Embryonic facial prominence (tissue), 1 donor: Measurements from ENCODE around the gene NID1.
"Not testable (repeated sequence)": the region's sequence is repeated elsewhere in the genome, so short reads cannot be mapped to it uniquely, and the experiment has no call there.

Experiments used
- DNase-seq: peaks from one replicate; pipeline ENCODE4 v3.0.0-alpha.2; 2016; ENCODE audit errors: extremely low spot score

Gene NID1

DNA sequence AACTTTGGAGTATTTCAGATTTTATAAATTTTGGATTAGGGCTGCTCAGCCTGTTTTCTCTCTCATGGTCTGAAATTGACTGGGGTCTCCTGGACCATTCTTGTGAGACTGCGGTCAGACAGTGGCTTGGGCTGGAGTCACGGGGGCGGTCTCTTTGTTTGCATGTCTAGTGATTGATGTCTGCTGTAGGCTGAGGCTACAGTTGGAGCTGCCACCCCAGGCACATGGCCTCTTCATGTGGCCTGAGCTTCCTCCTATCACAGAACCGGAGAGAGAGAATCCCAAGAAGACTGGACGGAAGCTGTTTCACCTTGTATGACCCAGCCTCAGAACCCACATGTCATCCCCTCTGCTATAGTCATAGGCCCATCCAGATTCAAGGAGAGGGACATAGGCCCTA is 96.1 kb downstream of the NID1 start:
- no peak for DNase-seq

DNA sequence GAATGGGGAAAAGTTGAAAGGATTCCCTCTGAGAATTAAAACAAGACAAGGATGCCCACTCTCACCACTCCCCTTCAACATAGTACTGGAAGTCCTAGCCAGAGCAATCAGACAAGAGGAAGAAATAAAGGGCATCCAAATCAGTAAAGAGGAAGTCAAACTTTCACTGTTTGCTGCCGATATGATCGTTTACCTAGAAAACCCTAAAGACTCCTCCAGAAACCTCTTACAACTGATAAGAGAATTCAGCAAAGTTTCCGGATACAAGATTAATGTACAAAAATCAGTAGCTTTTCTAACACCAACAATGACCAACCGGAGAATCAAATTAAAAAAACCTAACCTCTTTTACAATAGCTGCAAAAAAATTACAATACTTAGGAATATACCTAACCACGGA is 98.8 kb downstream of the NID1 start:
- DNase-seq: not testable (repeated sequence)

DNA sequence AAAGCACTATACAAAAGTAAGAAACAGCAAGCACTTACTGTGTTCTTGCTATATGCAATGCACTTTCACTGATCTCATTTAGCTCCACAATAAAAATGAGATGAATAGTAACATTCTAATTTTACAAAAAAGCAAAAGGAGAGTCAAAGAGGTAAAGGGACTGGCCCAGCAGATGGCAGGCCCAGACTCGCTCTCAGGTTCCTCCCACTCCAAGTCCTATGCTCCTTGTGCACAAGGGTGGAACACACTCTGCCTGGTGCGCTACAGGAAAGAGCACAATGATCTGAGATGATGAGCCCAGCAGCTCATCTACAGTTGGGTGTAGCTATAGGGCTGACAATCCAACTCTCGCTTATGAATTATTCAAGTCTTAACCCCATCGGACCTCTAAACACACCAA is 104.1 kb downstream of the NID1 start:
- DNase-seq: no peak

DNA sequence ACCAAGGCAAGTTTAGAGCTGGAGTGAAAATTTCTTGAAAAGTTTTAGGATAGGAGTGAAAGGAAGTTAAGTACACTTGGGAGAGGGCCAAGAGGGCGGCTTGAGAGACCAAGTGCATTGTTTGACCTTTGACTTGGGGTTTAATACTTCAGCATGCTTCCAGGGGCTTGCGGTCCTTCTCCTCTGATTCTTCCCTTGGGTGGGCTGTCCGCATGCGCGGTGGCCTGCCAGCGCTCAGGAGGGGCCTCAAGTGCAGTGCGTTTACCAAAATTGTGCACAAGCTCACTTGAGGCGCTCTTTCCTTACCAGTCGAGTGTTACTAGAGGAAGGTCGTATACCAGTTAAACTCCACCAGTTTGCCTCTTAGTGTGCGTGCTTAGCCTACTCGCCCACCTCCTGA is 106.9 kb downstream of the NID1 start:
- no peak for DNase-seq

DNA sequence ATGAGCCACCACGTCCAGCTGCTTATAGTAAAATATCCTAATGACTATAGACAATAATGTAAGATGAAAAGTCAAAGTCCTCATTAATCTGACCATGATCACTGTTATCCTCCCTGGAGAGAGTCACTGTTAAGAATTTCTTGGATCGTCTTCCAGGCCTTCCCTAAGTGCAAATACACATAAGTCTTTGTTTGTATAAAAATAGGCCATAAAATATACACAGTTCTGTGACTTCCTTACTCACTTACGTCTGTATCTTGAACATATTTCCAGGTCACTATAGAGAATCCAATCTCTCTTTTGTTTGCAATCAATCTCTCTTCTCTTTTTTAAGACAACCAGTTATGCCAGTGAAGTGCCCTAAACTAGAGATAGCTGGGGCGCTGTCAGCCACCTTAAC is 109.1 kb downstream of the NID1 start:
- DNase-seq: no peak

DNA sequence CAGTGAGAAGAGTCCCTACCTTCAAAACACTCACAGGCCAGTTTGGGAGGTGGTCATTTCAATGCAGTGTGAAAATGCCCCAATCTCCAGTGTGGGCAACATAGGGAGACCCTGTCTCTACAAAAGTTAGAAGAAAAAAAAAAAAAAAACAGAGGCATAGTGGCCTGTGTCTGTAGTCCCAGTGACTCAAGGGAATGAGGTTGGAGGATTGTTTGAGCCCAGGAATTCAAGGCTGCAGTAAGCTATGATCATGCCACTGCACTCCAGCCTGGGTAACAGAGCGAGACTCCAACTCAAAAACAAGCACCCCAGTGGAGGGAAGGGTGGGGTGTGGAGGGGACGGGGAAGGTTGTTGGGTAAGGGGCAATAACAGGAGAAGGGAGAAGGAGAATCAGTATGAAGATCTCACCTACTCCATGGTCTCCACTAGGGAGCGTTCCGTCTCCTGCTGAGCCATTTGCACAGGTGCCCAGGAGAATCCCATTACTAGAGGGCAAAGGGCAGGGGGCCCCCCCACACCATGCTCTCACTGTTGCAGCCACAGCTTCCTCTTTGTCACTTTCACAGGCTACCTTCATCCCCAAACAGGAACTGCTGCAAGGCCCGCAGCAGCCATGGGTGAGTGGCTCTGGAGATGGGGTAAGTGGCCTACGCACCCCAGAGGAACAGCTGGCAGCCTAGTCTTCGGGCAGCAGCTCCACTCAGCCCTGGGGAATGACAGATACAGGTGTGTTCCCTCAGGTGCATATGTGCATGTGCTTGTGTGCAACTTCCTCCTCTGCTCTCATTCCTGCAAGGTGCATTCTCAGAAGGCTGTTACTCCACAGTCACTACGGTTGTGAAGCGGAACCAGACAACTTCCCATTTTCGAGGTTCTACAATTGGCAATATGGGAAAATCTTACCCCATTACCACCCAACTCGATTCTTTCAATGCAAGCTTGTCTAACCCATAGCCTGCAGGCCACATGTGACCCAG is 110.3 kb downstream of the NID1 start:
- no peak for DNase-seq

DNA sequence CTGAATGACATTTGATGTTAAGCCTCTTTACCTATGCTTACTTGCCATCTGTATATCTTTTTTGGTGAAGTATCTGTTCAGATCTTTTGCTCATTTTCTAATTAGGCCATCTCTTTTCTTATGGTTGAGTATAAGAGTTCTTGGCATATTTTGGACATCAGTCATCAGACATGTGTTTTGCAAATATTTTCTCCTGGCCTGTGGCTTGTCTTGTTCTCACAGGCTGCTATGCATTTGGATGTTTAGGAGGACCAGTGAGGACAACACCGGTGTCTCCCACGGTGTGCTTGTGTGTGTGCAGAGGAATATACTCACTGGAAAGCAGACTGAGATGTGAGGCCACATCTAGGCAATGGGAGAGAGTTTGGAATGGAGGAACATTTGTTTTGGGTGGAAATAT is 111.1 kb downstream of the NID1 start:
- DNase-seq: no peak

DNA sequence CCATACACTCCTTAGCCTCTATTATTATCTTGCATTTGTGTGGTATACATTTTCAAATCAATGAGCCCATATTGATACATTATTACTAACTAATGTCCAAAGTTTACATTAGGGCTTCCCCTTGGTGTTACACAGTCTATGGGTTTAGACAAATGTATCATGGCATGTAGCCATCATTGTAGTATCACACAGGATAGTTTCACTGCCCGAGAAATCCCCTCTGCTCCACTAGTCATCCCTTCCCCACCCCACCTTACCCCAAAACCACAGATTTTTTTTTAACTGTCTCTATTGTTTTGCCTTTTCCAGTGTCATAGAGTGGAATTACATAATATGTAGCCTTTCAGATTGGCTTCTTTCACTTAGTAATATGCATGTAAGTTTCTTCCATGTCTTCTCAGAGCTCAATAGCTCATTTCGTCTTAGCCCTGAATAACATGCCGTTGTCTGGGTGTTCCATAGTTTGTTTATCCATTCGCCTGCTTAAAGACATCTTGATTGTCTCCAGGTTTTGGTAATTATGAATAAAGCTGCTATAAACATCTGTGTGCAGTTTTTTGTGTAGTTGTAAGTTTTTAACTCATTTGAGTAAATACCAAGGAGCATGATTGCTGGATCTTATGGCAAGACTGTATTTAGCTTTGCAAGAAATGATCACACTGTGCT is 111.8 kb downstream of the NID1 start:
- DNase-seq: no peak

DNA sequence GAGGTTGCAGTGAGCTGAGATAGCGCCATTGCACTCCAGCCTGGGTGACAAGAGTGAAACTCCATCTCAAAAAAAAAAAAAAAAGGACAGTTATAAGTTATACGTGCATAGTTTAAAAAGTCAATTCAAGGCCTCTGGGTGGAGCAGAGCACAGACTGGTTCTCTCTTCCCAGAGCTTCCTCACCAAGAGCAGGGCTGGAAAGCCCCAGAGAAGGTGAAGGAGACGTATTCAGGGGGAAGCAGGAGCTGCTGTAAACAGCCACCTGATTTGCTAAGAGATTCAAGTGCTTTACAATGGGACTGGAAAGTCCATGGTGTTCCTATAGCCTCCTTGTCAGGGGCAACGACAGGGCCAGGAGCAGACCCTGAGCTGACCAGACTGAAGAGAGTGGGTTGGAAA is 113.2 kb downstream of the NID1 start:
- DNase-seq: no peak

DNA sequence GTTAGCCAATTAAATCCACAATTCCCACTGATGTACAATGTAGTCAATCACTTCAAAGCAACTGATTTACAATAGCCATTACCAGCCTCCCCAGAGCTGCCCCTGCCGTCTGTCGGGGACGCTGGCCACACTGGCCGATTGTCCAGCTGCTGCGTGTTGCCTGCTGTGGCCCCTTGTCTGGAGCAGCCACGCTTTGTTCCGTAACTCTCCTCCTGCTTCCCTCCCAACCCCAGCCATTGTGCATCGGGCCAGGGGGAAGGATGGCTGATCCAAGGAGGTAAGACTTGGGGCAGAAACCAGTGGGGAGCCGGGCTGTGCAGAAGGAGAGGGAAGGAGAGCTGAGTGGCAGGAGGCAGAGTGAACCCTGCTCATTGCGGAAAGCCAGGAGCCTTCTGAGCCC is 114.6 kb downstream of the NID1 start:
- no peak for DNase-seq

DNA sequence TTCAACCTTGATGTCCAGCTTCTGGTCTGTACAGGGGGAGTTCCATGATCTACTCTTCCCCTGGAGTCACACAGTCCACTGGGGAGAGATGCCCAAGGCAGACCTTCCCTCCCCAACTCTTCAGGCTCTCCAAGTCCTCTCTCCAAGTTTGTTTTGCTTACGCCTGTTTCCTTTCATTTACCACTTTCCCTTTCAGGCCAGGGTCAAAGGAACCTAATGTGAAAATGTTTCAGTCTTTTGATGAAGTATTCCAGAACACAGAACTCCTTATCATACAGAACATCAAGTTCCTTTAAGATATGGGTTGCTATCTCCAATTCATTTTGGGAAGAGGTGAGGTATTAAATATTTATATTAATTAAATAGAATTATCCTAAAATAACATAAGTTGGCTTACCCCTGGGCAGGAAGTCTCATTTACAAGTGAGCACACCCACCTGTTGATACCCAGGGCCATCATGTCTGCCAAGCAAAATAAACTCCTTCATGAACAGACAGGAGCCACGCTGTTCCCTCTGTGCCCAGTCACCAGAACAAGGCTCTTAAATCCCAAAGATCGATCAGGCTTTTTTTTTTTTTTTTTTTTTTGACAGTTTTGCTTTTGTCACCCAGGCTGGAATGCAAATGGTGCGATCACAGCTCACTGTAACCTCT is 116.0 kb downstream of the NID1 start:
- no peak for DNase-seq

DNA sequence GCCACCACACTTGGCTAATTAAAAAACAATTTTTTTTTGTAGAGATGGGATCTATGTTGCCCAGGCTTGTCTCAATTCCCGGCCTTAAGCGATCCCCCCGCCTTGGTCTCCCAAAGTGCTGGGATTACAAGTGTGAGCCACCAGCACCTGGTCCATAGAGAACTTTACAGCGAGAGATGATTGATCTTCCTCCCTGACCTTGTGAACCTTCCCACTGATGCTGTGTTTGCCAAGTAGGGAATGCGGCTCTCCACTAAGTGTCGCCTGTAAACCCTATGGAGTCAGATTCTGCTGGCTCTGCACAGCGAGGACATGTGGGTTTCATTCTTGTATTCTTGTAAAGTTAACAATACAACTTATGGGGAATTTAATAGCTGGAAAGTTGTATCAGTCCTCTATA is 116.9 kb downstream of the NID1 start:
- DNase-seq: no peak

DNA sequence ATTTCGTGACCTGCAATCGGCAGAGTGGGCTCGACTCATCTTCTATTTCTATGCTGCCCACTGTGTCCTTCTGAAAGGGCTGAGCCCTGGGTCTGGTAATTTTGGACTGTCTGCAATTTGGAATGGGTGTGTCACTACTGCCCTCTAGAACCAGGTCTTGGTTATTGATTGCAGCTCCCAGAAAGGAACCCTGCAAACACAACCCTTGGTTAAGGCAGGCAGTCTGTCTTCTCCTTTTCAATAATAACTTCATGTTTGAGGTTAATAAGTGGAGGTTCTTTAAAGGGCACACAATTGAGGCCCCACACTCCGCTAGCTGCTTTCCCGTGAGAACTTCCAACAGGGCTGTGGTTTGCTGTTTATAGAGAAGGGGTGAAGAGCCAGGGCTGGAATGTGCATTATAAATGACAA is 118.3 kb downstream of the NID1 start:
- DNase-seq: no peak

DNA sequence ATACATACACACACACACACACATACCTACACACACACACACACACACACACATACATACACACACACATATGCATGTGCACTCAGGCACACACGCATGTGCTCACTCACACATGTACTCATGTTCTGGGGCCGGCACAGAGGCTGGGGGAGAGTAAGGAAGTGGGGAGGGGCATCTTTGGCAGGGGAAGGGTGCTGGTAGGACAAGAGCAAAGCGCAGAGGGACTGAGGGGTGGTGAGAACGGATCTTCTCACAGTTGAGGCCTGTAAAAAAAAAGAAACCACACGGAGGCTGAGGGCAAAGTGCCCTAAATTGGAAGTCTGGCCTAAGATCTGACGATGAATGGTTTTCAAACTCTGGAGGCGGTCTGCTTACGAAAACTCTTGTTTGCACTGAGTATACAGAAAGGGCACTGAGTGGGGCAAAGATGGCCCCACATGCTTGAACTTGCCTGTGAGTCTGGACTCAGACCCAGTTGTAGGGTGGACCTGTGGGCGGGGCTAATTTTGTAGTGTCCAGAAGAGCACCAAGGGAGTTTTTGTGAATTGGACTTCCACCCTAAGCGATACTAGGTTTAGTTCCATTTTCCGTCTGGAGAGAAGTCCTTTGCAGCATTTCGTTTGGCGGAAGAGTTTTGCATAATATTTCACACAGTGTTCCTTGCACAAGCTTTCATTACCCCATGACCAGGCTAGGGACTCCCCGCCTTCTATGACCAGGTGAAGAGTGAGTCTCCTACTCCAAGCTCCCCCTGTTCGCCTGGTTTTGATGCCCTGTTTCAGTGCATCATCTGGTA is 118.9 kb downstream of the NID1 start:
- DNase-seq: no peak

DNA sequence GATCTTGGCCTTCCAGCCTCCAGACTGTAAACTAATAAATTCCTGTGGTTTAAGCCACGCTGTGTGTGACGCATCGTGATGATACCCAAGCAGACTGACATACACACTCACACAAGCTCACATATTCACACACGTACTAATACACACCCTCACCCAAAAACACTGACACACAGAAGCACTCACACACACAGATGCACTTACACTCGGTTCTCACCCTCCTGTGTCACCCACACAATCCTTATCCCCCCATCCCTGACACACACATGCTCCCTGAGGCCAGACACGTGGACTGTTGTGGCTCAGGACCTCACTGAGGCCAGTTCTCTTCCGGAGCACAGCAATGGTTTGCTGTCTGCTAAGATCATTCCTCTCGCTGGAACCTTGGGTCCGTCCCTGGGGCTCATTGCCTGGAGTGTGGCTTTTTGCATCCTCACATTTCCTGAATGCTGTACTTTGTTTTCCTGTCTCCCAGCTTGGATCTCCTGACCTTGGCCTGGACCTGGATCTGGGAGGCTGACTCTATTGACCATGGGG is 121.2 kb downstream of the NID1 start:
- DNase-seq: no peak

DNA sequence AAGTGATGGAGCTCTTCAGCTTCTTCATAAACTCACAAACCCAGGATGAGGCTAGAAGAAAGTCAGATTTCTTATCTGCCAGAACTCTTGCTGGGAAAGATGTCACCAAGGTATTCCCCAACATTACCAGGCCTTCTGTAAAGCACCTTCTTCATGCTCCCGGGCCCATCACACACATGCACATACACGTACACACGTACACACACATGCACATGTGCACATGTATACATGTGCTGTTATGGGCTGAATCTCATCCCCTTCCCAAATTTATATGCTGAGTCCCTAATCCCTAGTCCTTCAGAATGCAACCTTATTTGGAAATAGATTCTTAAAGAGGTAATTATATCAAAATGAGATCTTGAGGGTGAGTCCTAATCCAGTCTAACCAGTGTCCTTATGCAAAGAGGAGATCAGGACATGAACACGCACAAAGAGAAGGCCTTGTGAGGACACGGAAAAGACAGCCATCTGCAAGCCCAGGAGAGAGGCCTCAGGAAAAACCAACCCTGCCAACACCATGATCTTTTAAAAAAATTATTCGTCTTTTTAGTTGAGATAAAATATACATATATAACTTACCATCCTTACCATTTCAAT is 121.8 kb downstream of the NID1 start:
- DNase-seq: no peak

DNA sequence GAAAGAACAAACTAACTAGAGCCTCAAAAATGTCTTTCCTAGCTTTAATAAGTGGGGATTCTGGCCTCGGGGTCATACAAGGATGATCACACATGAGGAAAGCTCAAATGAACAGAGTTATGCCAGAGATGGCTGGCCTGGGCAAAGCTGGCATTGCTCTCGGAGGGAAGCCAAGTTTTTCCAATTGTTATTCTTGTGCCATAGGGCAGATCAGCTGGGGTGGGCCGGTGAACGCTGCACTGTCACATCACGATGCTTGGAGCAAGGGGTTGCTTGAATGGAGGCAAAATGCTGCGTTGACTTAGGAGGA is 122.3 kb downstream of the NID1 start:
- DNase-seq: no peak

DNA sequence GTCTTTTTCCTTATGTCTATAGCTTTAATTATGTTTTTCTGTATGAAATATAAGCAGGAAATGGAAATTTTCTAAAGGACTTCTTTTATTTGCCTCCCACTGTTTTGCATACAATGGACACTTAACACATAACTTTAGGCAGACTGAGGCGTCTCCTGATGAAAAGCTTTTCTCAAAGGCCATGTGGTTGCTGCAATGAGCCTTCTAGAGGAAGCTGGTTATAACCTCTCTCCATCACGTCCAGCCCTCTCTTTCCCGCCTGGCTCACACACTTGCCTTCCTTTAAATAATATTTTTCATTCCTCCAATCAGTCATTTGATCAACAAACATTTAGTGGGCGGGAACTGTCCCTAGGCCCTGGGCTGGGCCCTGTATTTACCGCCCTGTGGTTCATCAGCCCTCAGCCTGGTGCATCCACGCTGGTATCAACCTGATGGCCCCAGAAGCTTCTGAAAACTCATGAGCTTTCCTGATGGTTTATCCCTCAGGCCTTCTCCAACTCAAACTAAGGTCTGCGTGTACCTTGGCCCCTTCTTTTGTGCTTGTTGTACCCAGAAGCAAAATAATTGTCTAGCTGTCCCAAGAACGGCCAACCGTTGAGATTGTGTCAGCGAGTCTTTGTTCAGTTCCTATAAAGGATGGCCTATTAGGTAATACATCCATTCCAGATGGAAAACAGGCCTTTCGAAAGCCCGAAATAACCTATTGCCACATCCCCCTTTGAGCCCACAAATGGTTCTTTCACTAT is 122.8 kb downstream of the NID1 start:
- DNase-seq: no peak

DNA sequence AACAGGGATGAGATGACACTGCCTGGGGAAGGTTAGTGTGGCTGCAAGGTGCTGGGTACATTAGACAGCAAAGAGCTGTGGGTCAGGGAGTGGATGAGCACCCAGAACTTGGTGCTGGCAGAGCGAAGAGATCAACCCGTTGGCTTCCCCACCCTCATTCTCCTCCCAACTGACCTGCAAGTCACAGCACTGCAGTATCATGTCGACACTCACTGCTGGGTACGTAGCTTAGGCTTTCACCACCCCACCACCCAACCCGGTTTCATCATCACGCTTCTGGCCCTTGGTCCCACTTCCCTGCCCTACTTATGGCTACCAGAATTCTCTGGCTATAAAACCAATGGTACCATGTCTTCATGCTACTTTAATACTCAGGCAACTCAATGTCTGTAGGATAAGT is 124.6 kb downstream of the NID1 start:
- no peak for DNase-seq

DNA sequence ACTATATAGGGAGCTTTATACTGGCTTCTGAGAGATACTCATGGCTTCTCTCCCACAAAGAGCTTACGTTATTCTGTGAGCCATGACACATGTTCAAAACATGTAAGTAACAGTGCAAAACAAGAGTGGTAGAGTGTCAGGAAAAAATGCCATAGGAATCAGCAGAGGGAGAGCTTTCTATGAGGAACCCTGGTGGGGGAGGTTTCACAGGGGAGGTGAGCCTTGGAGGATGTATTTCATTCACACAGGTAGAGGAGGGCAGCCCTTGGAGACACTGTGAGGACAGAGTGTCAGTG is 125.5 kb downstream of the NID1 start:
- DNase-seq: no peak
